Activated CD8-positive, alpha-beta memory T cell treated with anti-CD3 and anti-CD28 coated beads for 36 hours (primary cell): ENCODE data around the gene TSPYL4. TPM values are rescaled to one million over a fixed set of nuclear protein-coding genes. Genes with fewer than 3 reads are reported as not detected.

Experiments
- CTCF ChIA-PET: fragments of 350-600 bp; sonication (Branson Sonifier 250); formaldehyde crosslinking; loops from one replicate; lab custom pipeline; 2021; ENCODE audit warnings: antibody characterized with exemption; lab: Charles Lee
- POLR2A ChIA-PET: fragments of 350-600 bp; sonication (Branson Sonifier 250); formaldehyde crosslinking; loops from one replicate; lab custom pipeline; 2021; ENCODE audit warnings: antibody characterized with exemption; lab: Charles Lee
- total RNA-seq, 2 experiments: library from RNA; stranded (reverse); gene quantifications; one replicate each; pipeline ENCODE4 v1.2.3, GENCODE V29; 2021

TSPYL4 gene
- total RNA-seq, 2 experiments from 2014 or later = 17.2 to 18.2 TPM

DNA sequence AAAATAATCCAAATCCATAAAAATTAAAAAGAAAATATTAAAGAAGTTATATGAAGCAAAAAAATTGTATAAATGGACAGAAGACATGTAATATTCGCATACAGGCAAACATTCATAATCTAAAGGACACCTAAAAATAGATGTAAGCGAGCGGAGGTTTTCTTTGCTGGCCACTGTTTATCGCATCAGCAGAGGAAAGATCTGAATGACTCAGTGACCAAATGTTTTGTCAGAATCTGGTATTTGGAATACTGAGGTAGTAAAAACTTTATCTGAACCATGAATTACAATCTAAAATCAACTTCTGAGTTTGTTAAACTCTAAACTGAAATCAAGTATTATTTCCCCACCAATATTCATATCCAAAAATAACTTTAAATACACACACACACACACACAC is 7.8 kb downstream of the TSPYL4 start:
- ChIA-PET CTCF (no interaction called here), POLR2A (no interaction called here)

- ChIA-PET CTCF (no interaction called here), POLR2A (no interaction called here)
These were observed 9.6 kb downstream of the TSPYL4 start for GRCh38 chr6:116244284-116244683.

DNA sequence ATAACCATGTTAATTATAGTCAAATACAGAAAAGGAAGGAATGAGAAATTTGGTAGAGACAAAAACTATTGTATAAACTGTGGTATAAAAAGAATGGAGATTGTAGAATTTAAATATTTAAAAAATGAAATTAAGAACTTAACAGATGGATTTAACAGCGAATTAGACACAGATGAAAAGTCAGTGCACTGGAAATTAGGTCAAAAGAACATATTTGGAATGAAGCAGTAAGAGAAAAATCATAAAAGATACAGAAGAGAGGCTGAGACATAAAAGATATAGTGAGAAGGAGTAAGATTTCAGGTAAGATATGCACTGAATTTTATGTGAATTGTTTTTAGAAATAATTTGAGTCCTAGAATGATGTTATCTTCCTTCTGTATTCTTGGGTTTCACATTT is 14.0 kb downstream of the TSPYL4 start:
- ChIA-PET CTCF (no interaction called here), POLR2A (no interaction called here)

GRCh38 chr6:116239256-116239655 is 14.6 kb downstream of the TSPYL4 start:
- CTCF ChIA-PET = no interaction called here
- POLR2A ChIA-PET = no interaction called here

DNA sequence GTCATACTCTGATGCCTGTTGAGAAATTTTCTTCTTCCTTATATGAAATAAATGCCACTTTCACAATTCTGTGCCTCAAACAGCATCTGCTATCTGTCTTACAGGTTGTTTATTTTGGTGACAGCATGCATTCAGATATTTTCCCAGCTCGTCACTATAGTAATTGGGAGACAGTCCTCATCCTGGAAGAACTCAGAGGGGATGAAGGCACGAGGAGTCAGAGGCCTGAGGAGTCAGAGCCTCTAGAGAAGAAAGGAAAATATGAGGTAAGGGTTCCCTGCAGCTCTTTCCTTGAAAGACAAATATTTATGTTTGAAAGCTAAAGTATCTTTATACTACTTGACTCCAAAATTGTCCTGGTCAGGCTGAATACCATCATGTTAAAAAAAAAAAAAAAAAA is 15.8 kb downstream of the TSPYL4 start:
- CTCF ChIA-PET = no interaction called here
- POLR2A ChIA-PET = no interaction called here

DNA sequence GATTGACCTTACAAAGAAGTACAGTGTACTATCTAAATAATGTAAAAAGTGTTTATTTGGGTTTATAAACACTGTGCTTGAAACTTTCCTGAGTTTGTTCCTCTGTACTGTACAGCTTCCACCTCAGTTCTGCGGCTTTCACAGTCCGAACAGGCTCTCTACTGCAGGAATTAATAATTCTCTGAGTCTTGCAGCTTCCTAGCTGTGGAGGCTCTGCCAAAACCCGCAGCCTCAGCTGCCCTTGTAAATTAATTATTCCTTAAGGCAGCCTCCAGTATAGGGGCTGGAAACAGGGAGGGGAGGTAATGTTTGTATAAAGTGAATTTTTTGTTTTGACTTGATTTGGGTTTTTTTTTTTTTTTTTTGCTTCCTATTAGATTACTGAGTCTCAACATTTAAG is 19.2 kb downstream of the TSPYL4 start:
- ChIA-PET CTCF (interaction anchor here (0.7 kb wide), 1 partner anchor 449 kb away, joined by 4 read pairs; no protein-coding TSS in a partner anchor), POLR2A (no interaction called here)

GRCh38 chr6:116229287-116229913 is 24.5 kb downstream of the TSPYL4 start:
- ChIA-PET CTCF (no interaction called here), POLR2A (no interaction called here)

DNA sequence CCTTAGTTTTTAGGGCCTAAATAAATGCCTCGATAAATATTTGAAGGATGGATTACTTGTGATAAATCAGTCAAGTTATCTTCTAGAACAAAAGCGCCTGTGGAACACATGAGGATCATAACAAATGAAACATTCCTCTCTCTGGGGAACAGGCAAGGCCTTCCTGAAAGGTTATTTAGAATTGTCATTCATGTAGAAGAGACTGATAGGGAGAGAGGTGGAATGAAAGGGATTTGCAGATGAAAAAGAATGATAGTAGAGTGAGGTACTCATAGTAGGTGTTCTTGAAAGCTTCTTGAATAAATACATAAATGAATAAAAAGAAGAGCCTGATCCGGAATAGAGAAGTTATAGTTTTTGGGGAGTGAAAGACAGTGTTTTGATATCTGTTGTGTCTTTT is 30.5 kb downstream of the TSPYL4 start:
- CTCF ChIA-PET = no interaction called here
- POLR2A ChIA-PET = no interaction called here

GRCh38 chr6:116221911-116222310 is 32.0 kb downstream of the TSPYL4 start:
- ChIA-PET POLR2A (no interaction called here), CTCF (interaction anchor here (0.6 kb wide), 1 partner anchor 9 kb away, joined by 3 read pairs; no protein-coding TSS in a partner anchor)

DNA sequence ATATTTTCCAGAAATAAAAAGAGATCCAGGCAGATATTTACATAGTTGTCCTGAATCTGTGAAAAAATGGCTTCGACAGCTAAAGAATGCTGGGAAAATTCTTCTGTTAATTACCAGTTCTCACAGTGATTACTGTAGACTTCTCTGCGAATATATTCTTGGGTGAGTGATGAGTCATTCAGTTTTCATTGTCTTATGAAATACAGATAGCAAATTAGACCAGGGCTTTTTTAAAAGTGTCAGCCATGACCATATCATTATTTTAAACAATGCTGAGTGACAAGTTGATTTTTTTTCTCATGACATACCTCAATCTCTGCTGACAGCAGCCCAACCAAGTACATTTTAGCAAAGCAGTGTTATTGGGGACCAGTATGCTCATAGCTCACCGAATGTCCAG is 32.8 kb downstream of the TSPYL4 start:
- CTCF ChIA-PET = no interaction called here
- POLR2A ChIA-PET = no interaction called here

GRCh38 chr6:116218866-116219265 is 35.0 kb downstream of the TSPYL4 start:
- ChIA-PET POLR2A (no interaction called here), CTCF (interaction anchor here (1.7 kb wide), 1 partner anchor 346 kb away, joined by 4 read pairs; no protein-coding TSS in a partner anchor)

GRCh38 chr6:116218172-116218633 is 35.7 kb downstream of the TSPYL4 start:
- CTCF ChIA-PET = interaction anchor here (0.5 to 1.7 kb wide), 2 partner anchors 24 to 347 kb away, joined by 4 read pairs; no protein-coding TSS in a partner anchor
- POLR2A ChIA-PET = no interaction called here

DNA sequence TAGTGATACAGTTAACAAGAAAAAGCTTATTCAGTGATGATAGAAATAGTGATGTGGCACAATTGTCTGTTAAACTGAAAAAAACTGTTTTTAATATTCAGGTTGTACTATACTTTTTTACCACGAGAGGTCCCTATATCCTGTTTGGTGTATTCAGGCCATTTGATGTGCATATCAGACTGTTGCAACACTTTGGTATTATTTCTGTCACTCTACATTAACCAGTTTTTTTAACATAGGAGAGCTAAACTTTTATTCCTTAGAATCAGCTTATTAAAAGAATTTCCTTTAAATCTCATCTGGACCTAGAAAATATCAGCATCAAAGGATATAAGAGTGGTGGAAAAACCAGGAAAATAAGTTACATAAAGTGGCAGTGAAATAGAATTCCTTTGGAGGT is 36.8 kb downstream of the TSPYL4 start:
- ChIA-PET CTCF (interaction anchor here (1.0 to 1.7 kb wide), 3 partner anchors 104 to 348 kb away, joined by 3 to 4 read pairs (median 3); no protein-coding TSS in a partner anchor), POLR2A (no interaction called here)

GRCh38 chr6:116215414-116215813 is 38.5 kb downstream of the TSPYL4 start:
- ChIA-PET CTCF (no interaction called here), POLR2A (no interaction called here)

GRCh38 chr6:116214681-116215080 is 39.2 kb downstream of the TSPYL4 start:
- POLR2A ChIA-PET = no interaction called here
- CTCF ChIA-PET = no interaction called here

DNA sequence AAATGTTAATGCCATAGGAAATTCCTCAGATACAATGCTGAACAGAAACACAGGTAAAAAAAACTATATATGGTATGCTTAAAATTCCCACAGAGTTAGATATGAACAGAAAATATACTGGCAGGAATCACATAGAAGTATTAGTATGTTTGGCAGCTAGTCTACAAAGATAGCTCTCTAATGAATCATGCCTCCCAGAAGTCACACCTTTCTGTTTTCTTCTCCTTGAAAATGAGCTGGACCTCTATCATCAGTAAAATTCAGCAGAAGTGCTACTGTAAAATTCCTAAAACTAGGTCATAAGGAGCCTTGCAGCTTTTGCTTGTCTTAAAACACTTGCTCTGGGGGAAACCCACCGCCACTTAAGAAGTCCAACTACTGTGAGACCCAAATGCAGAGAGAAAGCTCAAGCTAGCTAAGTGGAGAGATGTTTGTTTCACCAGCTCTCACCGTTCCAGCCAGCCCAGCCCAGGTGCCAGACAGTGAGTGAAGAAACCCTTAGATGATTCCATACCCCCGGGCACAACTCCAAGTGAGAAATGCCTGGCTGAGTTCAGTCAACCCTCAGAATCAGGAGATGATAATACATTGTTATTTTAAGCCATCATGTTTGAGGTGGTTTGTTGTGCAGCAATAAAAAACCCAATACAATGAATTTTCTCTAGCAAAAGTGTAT is 43.0 kb downstream of the TSPYL4 start:
- ChIA-PET CTCF (no interaction called here), POLR2A (no interaction called here)

DNA sequence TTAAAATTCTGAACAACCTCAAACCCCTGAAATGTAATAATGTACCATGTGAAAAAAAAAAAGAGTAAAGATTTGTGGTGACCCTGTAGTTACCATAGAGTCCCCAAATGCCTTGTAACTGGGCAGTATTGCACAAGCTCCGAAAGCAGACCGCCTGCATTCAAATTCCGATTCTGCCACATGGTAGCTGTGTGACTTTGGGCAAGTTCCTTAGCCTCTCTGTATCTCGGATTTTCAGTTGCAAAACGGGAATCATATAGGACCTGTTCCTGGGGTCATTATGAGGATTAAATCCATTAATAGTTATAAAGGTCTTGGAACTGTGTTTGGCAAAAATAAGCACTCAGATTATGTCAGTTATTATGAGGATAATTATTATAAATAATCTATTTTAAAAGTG is 43.6 kb downstream of the TSPYL4 start:
- ChIA-PET CTCF (no interaction called here), POLR2A (no interaction called here)

- POLR2A ChIA-PET = no interaction called here
These were observed 45.7 kb downstream of the TSPYL4 start for GRCh38 chr6:116208056-116208785.

GRCh38 chr6:116206231-116206903 is 47.5 kb downstream of the TSPYL4 start:
- POLR2A ChIA-PET = no interaction called here
- CTCF ChIA-PET = no interaction called here

More at GRCh38 chr6:116208056-116208785, 45.7 kb downstream of the TSPYL4 start:
- CTCF ChIA-PET = interaction anchor here (0.6 kb wide), 1 partner anchor 437 kb away, joined by 3 read pairs; no protein-coding TSS in a partner anchor

GRCh38 chr6:116205281-116205680 is 48.6 kb downstream of the TSPYL4 start:
- POLR2A ChIA-PET = no interaction called here
- CTCF ChIA-PET = no interaction called here
